Suprapubic skin (tissue), 4 donors: ENCODE measurements around the gene VSIR.

Experiments
- EP300 ChIP-seq: sonication (generic); formaldehyde crosslinking; IDR thresholded peaks from one replicate; pipeline ENCODE4 v1.6.1; 2017; ENCODE audit warnings: antibody characterized with exemption
- POLR2A ChIP-seq, 2 donors: fragments of 450-650 bp; IDR thresholded peaks; one replicate each; pipeline ENCODE4 v1.6.1; 2017; ENCODE audit warnings: antibody characterized with exemption in 2 of 2, mild to moderate bottlenecking in 2 of 2, moderate library complexity in 2 of 2
- POLR2AphosphoS5 ChIP-seq, 3 donors: sonication (generic); formaldehyde crosslinking; IDR thresholded peaks; one replicate each; pipeline ENCODE4 v1.6.1; 2017; ENCODE audit warnings: antibody characterized with exemption in 3 of 3
- TF ChIP-seq, protein P1 (sequence below), 2 donors: fragments of 200-600 bp in 1 of 2; fragments of 450-650 bp in 1 of 2; sonication (generic) in 1 of 2; IDR thresholded peaks; one replicate each; pipeline ENCODE4 v1.5.1; 2016 to 2019; ENCODE audit warnings: antibody characterized with exemption in 2 of 2, mild to moderate bottlenecking in 1 of 2, moderate library complexity in 1 of 2

DNA sequence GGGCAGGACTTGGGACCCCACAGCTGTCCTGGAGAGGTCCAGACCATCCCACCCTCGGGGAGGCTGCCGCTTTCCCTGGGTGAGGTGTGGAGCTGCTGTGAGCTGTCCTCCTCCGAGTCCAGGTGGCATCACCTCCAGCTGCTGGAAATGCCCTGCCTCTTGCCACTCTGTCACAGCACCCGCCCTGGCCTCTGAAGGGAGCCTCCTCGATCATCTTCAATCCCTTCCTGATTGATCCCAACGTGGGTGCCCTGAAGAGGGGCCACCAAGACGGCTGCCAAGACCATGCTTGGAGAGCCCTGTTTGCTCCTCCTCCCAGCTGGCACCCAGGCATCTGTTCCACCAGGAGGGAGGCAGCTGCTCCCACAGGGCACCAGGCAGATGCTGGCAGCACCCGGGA lies 58.3 kb downstream of the VSIR start:
- TF ChIP-seq, protein P1, sequence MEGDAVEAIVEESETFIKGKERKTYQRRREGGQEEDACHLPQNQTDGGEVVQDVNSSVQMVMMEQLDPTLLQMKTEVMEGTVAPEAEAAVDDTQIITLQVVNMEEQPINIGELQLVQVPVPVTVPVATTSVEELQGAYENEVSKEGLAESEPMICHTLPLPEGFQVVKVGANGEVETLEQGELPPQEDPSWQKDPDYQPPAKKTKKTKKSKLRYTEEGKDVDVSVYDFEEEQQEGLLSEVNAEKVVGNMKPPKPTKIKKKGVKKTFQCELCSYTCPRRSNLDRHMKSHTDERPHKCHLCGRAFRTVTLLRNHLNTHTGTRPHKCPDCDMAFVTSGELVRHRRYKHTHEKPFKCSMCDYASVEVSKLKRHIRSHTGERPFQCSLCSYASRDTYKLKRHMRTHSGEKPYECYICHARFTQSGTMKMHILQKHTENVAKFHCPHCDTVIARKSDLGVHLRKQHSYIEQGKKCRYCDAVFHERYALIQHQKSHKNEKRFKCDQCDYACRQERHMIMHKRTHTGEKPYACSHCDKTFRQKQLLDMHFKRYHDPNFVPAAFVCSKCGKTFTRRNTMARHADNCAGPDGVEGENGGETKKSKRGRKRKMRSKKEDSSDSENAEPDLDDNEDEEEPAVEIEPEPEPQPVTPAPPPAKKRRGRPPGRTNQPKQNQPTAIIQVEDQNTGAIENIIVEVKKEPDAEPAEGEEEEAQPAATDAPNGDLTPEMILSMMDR (IDR thresholded peaks at IDR 0.05), result no peak
- TF ChIP-seq POLR2A (IDR thresholded peaks at IDR 0.05) (no peak), EP300 (no peak), POLR2AphosphoS5 (IDR thresholded peaks at IDR 0.05) (no peak)
